Mucosa of stomach (tissue), 1 donor: Measurements from ENCODE around the gene SAT2.
"Not testable (repeated sequence)": the region's sequence is repeated elsewhere in the genome, so short reads cannot be mapped to it uniquely, and the experiment has no call there.

ENCODE experiments used
- H3K27me3 ChIP-seq: one replicate; pipeline ENCODE4 v1.7.0; 2013; ENCODE audit warnings: mild to moderate bottlenecking, low read length; ENCODE audit not compliant: control insufficient read depth, insufficient read depth
- H3K36me3 ChIP-seq: one replicate; pipeline ENCODE4 v1.7.0; 2013; ENCODE audit warnings: low read length; ENCODE audit not compliant: control insufficient read depth, insufficient read depth
- H3K4me1 ChIP-seq: one replicate; pipeline ENCODE4 v1.7.0; 2013; ENCODE audit warnings: mild to moderate bottlenecking, low read length; ENCODE audit not compliant: control insufficient read depth, insufficient read depth
- H3K4me3 ChIP-seq: one replicate; pipeline ENCODE4 v1.7.0; 2013; ENCODE audit warnings: low read length
- H3K9ac ChIP-seq: one replicate; pipeline ENCODE4 v1.7.0; 2013; ENCODE audit warnings: mild to moderate bottlenecking, low read length, moderate library complexity
- H3K9me3 ChIP-seq: one replicate; pipeline ENCODE4 v1.7.0; 2013; ENCODE audit warnings: mild to moderate bottlenecking, low read length, moderate library complexity; ENCODE audit not compliant: control insufficient read depth
- donor health status: Pancreatic carcinoma.

The SAT2 gene

GRCh38 chr17:7631398-7632380 is 4.1 kb upstream of the SAT2 start:
- H3K36me3 ChIP-seq: no peaks in the 10 kb centered on the region
- no peaks in the 10 kb centered on the region for H3K9me3 ChIP-seq
- no peak overlapping the region for H3K4me3 ChIP-seq

DNA sequence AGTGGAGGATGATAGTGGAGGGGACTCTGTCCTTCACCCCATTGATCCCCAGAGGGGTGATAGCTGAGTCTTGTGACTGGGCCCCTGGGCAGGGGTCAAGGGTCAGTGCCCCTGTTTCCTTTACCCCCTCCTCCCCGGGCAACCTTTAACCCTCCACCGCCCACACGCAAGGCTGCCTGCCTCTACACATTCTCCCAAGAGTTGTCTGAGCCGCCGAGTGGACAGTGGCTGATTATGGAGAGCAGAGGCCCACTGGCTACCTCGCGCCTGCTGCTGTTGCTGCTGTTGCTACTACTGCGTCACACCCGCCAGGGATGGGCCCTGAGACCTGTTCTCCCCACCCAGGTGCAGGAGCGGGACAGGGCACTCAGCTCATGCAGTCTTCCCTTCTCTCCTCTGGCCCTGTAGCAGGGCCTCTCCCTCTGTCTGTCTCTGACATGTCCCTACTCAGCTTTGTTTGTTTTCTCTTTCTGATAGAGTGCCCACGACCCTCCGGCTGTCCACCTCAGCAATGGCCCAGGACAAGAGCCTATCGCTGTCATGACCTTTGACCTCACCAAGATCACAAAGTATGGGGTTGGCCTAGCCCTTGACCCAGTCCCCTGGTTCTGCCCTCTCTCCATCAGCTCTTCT is 2.4 kb upstream of the SAT2 start, which contains the start of gene SHBG:
TSS of gene SHBG (plus strand) at position 197 of the 633 bp plus-strand sequence. CDS start at position 235, 38 bp downstream.
- Histone ChIP-seq H3K36me3 (no peaks in the 10 kb centered on the region), H3K27me3 (peaks cover 4% of the 10 kb centered on the region), H3K4me3 (no peak within 1 kb of the TSS), H3K9me3 (no peaks in the 10 kb centered on the region), H3K4me1 (peaks cover 24% of the 10 kb centered on the region), H3K9ac (no peak within 1 kb of the TSS)

More at GRCh38 chr17:7631398-7632380, 4.1 kb upstream of the SAT2 start:
- peaks cover 4% of the 10 kb centered on the region for H3K27me3 ChIP-seq
- H3K9ac ChIP-seq: no peak overlapping the region
- H3K4me1 ChIP-seq: peaks cover 24% of the 10 kb centered on the region

- Histone ChIP-seq H3K9ac (peak overlapping the region; percentile 92), H3K36me3 (no peaks in the 10 kb centered on the region), H3K27me3 (no peaks in the 10 kb centered on the region), H3K4me1 (peaks cover 13% of the 10 kb centered on the region), H3K9me3 (no peaks in the 10 kb centered on the region), H3K4me3 (peak overlapping the region; percentile 80)
Observed at GRCh38 chr17:7626956-7627249, 718 bp downstream of the SAT2 start.

DNA sequence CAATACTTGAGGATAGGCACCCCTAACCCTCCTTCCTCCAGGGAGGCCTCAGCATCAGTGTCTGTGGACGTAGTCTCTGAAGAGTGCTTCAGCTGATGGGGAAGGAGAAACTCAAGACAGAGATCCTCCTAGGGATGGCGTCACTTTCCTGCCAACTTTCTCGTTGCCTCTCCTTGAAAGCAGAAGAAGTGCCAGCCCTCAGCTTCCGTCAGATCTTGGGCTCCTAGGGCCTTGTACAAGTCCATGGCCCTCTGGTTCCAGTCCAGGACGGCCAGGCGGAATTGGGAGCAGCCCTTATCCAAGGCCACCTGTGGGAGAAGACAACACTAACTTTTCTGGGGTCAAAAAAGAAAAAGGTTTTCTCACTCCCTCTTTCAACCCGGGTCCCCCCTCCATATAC is 1.3 kb downstream of the SAT2 start:
- H3K9ac ChIP-seq: no peak overlapping the region
- H3K4me1 ChIP-seq: peaks cover 7% of the 10 kb centered on the region
- H3K36me3 ChIP-seq: no peaks in the 10 kb centered on the region
- no peak overlapping the region for H3K4me3 ChIP-seq
- no peaks in the 10 kb centered on the region for H3K9me3 ChIP-seq
- H3K27me3 ChIP-seq: no peaks in the 10 kb centered on the region

DNA sequence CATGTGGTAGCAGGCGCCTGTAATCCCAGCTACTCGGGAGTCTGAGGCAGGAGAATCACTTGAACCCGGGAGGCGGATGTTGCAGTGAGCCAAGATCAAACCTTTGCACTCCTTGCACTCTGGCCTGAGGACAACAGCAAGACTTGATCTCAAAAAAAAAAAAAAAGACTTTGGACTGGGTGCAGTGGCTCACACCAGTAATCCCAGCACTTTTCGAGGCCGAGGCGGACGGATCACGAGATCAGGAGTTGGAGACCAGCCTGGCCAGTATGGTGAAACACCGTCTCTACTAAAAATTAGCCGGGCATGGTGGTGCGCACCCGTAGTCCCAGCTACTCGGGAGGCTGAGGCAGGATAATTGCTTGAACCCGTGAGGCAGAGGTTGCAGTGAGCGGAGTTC is 1.9 kb downstream of the SAT2 start:
- H3K9ac ChIP-seq, H3K27me3 ChIP-seq, H3K36me3 ChIP-seq, H3K4me3 ChIP-seq, H3K4me1 ChIP-seq, H3K9me3 ChIP-seq: not testable (repeated sequence)

GRCh38 chr17:7623661-7624060 is 4.0 kb downstream of the SAT2 start:
- H3K4me3 ChIP-seq: no peak overlapping the region
- H3K27me3 ChIP-seq: no peaks in the 10 kb centered on the region
- no peak overlapping the region for H3K9ac ChIP-seq
- H3K36me3 ChIP-seq: no peaks in the 10 kb centered on the region
- H3K4me1 ChIP-seq: peaks cover 6% of the 10 kb centered on the region
- H3K9me3 ChIP-seq: no peaks in the 10 kb centered on the region

DNA sequence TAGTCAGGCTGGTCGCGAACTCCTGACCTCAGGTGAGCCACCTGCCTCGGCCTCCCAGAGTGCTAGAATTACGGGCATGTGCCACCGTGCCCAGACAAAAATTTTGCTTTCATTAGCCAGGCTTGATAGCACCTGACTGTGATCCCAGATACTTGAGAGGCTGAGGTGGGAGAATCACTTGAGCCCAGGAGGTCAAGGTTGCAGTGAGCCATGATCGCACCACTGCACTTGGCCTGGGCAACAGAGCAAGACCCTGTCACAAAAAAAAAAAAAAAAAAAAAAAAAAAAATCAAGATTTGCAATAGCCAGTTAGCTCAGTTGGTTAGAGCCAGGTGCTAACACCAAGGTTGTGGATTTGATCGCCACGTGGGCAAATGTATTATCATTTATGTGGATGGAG is 6.8 kb downstream of the SAT2 start:
- H3K27me3 ChIP-seq: no peaks in the 10 kb centered on the region
- H3K4me1 ChIP-seq: no peaks in the 10 kb centered on the region
- H3K9me3 ChIP-seq: no peaks in the 10 kb centered on the region
- H3K4me3 ChIP-seq: no peak overlapping the region
- no peak overlapping the region for H3K9ac ChIP-seq
- no peaks in the 10 kb centered on the region for H3K36me3 ChIP-seq

DNA sequence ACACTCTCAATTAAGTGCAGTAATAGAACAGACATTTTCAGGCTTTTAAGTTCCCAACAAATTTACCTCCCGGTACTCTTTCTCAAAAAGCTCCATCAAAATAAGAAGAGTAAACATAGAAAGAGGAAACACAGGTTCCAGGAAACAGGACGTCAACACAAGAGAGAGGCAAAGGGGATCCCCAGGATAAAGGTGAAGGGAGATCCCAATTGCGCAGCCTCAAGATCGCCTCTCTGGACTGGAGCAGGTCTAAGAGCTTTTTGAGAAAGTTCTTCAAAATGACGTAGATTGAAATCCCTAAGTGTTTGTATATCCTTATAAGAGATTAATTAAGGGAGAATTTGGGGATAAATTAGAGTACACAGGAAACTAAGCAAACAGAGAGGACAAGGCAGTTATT is 9.0 kb downstream of the SAT2 start:
- Histone ChIP-seq H3K27me3 (no peaks in the 10 kb centered on the region), H3K36me3 (no peaks in the 10 kb centered on the region), H3K9ac (no peak overlapping the region), H3K4me1 (peaks cover 4% of the 10 kb centered on the region), H3K4me3 (no peak overlapping the region), H3K9me3 (no peaks in the 10 kb centered on the region)

DNA sequence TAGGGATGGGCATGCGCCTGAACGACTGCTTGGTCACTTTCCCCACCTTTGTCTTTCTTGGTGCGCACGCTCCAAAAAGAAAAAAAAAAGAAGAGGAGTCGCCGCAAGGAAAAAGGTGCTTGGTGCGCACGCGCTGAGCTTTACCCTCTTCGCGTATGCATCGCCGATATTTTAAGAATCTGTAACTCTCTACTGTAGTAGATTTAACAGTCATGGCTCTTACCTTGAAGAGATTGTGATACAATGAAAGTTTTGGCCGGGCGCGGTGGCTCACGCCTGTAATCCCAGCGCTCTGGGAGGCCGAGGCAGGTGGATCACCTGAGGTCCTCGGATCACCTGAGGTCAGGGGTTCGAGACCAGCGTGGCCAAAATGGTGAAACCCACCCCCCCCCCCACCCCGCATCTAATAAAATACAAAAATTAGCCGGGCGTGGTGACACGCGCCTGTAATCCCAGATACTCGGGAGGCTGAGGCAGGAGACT is 12.3 kb downstream of the SAT2 start:
- Histone ChIP-seq H3K9me3 (no peaks in the 10 kb centered on the region), H3K4me3 (no peak overlapping the region), H3K9ac (no peak overlapping the region), H3K27me3 (no peaks in the 10 kb centered on the region), H3K36me3 (no peaks in the 10 kb centered on the region), H3K4me1 (peaks cover 19% of the 10 kb centered on the region)

GRCh38 chr17:7614425-7615264 is 13.0 kb downstream of the SAT2 start, which contains the start of gene FXR2:
TSS of gene FXR2 (minus strand) at chr17:7614897. CDS start at chr17:7614532, 365 bp downstream.
- Histone ChIP-seq H3K9me3 (no peaks in the 10 kb centered on the region), H3K27me3 (no peaks in the 10 kb centered on the region), H3K9ac (peak within 1 kb of the TSS; percentile 88), H3K4me1 (peaks cover 19% of the 10 kb centered on the region), H3K4me3 (peak within 1 kb of the TSS; percentile 16), H3K36me3 (no peaks in the 10 kb centered on the region)

- no peaks in the 10 kb centered on the region for H3K36me3 ChIP-seq
- peak overlapping the region; percentile 16 for H3K4me3 ChIP-seq
- H3K9me3 ChIP-seq: no peaks in the 10 kb centered on the region
- no peaks in the 10 kb centered on the region for H3K27me3 ChIP-seq
- peaks cover 19% of the 10 kb centered on the region for H3K4me1 ChIP-seq
- peak overlapping the region; percentile 88 for H3K9ac ChIP-seq
Observed at GRCh38 chr17:7613769-7614424, 13.7 kb downstream of the SAT2 start.
